Gastroesophageal sphincter (tissue), 4 donors: ENCODE results near the gene EMILIN2. TPM values are rescaled to one million over a fixed set of nuclear protein-coding genes. Genes with fewer than 3 reads are reported as not detected.

Experiments used
- ATAC-seq: fragments of 150-250 bp; one replicate; pipeline ENCODE4 v1.9.1; 2016; ENCODE audit warnings: mild to moderate bottlenecking, moderate library complexity
- H3K27ac ChIP-seq, 4 donors: fragments of 200-600 bp; sonication (generic) in 3 of 4; 1 replicate in 3 of 4; 2 replicates in 1 of 4; pipeline ENCODE4 v1.5.1; 2016 to 2019
- H3K27me3 ChIP-seq: fragments of 200-600 bp; sonication (generic); one replicate; pipeline ENCODE4 v1.5.1; 2019
- H3K36me3 ChIP-seq, 2 donors: fragments of 200-600 bp; sonication (generic); one replicate each; pipeline ENCODE4 v1.5.1; 2019; ENCODE audit warnings: control low read depth in 1 of 2
- H3K4me1 ChIP-seq, 3 donors: fragments of 200-600 bp; sonication (generic); 1 replicate in 2 of 3; 2 replicates in 1 of 3; pipeline ENCODE4 v1.5.1; 2016 to 2019; ENCODE audit warnings: control low read depth in 2 of 3
- H3K4me3 ChIP-seq, 2 donors: fragments of 200-600 bp; sonication (generic); one replicate each; pipeline ENCODE4 v1.5.1; 2019; ENCODE audit warnings: mild to moderate bottlenecking in 1 of 2, moderate library complexity in 1 of 2
- H3K9me3 ChIP-seq, 3 donors: fragments of 200-600 bp; sonication (generic); one replicate each; pipeline ENCODE4 v1.5.1; 2017 to 2019; ENCODE audit warnings: control low read depth in 2 of 3
- CTCF ChIP-seq, 4 experiments: fragments of 200-600 bp in 2 of 4; fragments of 450-650 bp in 2 of 4; sonication (generic) in 1 of 4; IDR thresholded peaks; one replicate each; pipeline ENCODE4 v1.5.1; 2017 to 2019; ENCODE audit warnings: antibody characterized with exemption in 4 of 4, mild to moderate bottlenecking in 2 of 4, moderate library complexity in 2 of 4
- EP300 ChIP-seq: sonication (generic); formaldehyde crosslinking; IDR thresholded peaks from one replicate; pipeline ENCODE4 v1.6.1; 2017; ENCODE audit warnings: antibody characterized with exemption, mild to moderate bottlenecking
- POLR2A ChIP-seq, 2 donors: fragments of 450-650 bp; IDR thresholded peaks; one replicate each; pipeline ENCODE4 v1.6.1; 2017; ENCODE audit warnings: antibody characterized with exemption in 2 of 2, mild to moderate bottlenecking in 2 of 2, moderate library complexity in 1 of 2
- POLR2AphosphoS5 ChIP-seq: sonication (generic); formaldehyde crosslinking; IDR thresholded peaks from one replicate; pipeline ENCODE4 v1.6.1; 2017; ENCODE audit warnings: antibody characterized with exemption
- WGBS, 2 donors: methylation state at CpG; one replicate each; pipeline ENCODE4 v1.1.5; 2018; ENCODE audit warnings: low coverage in 1 of 2; 5-methylcytosine and 5-hydroxymethylcytosine counted together
- total RNA-seq, 4 donors: library from RNA; depleted of rRNA; stranded (reverse); fragments of >200 nt; gene quantifications; one replicate each; pipeline ENCODE4 v1.1.0, GENCODE V29; 2016

Gene EMILIN2
- total RNA-seq, 4 donors from 2014 or later, result 11.2 to 20.9 (median 17.0) TPM

GRCh38 chr18:2953935-2954653 lies 107.3 kb downstream of the EMILIN2 start:
- 81 to 88% methylated on average over 5 to 6 of the region's 6 CpGs for WGBS, 2 donors
- H3K36me3 ChIP-seq, result peaks cover 0 to 62% of the 10 kb centered on the region in 2 donors
- H3K27me3 ChIP-seq, result no peaks in the 10 kb centered on the region
- H3K4me3 ChIP-seq, result no peak overlapping the region
- no peak overlapping the region for H3K27ac ChIP-seq
- H3K9me3 ChIP-seq, result no peaks in the 10 kb centered on the region
- TF ChIP-seq POLR2AphosphoS5, result no peak
- ATAC-seq, result no peak
- H3K4me1 ChIP-seq, result peaks cover 0 to 17% (median 0%) of the 10 kb centered on the region in 3 donors

- peaks cover 0 to 54% of the 10 kb centered on the region in 2 donors for H3K36me3 ChIP-seq
- no peak overlapping the region for H3K4me3 ChIP-seq
- no peaks in the 10 kb centered on the region for H3K27me3 ChIP-seq
- TF ChIP-seq CTCF (IDR thresholded peaks at IDR 0.05) (no peak), POLR2AphosphoS5 (no peak), EP300 (no peak), POLR2A (IDR thresholded peaks at IDR 0.05) (no peak)
- 92 to 95% methylated on average over 7 to 11 of the region's 12 CpGs for WGBS, 2 donors
- ATAC-seq, result no peak
- peaks cover 0 to 26% (median 4%) of the 10 kb centered on the region in 3 donors for H3K4me1 ChIP-seq
- no peak overlapping the region for H3K27ac ChIP-seq
- H3K9me3 ChIP-seq, result no peaks in the 10 kb centered on the region
Measured at GRCh38 chr18:2954869-2955645, 108.3 kb downstream of the EMILIN2 start.

GRCh38 chr18:2956056-2956455 lies 109.2 kb downstream of the EMILIN2 start:
- WGBS, 2 donors, result 77 to 89% methylated on average over 6 to 7 of the region's 7 CpGs
- peaks cover 0 to 44% of the 10 kb centered on the region in 2 donors for H3K36me3 ChIP-seq
- no peak for ATAC-seq
- H3K4me3 ChIP-seq, result no peak overlapping the region
- peaks cover 2 to 35% (median 9%) of the 10 kb centered on the region in 3 donors for H3K4me1 ChIP-seq
- no peaks in the 10 kb centered on the region for H3K27me3 ChIP-seq
- H3K27ac ChIP-seq, result no peak overlapping the region
- TF ChIP-seq EP300 (no peak), POLR2A (IDR thresholded peaks at IDR 0.05) (no peak), CTCF (IDR thresholded peaks at IDR 0.05) (no peak), POLR2AphosphoS5 (no peak)
- H3K9me3 ChIP-seq, result no peaks in the 10 kb centered on the region

- H3K27ac ChIP-seq, result peak overlapping the region; percentile 34 to 60 (median 48)
- peaks cover 9 to 60% (median 11%) of the 10 kb centered on the region in 3 donors for H3K4me1 ChIP-seq
- peak; percentile 75 for ATAC-seq
Measured at GRCh38 chr18:2958819-2959298, 112.1 kb downstream of the EMILIN2 start.

More at GRCh38 chr18:2958819-2959298, 112.1 kb downstream of the EMILIN2 start:
- no peaks in the 10 kb centered on the region for H3K9me3 ChIP-seq
- H3K4me3 ChIP-seq, result no peak overlapping the region
- TF ChIP-seq CTCF (IDR thresholded peaks at IDR 0.05) (no peak), POLR2A (IDR thresholded peaks at IDR 0.05) (no peak), POLR2AphosphoS5 (no peak), EP300 (no peak)
- peaks cover 0 to 16% of the 10 kb centered on the region in 2 donors for H3K36me3 ChIP-seq
- H3K27me3 ChIP-seq, result no peaks in the 10 kb centered on the region
